OCI-LY1 (cell line): ENCODE measurements around the gene NCOR1.
A peak's percentile ranks its signal among the peaks of the same experiment; 100 is the strongest.

ENCODE experiments used
- H2AFZ ChIP-seq: fragments of 200-600 bp; sonication (generic), shearing (Covaris generic); 2 replicates; pipeline ENCODE4 v1.6.0; 2014; ENCODE audit warnings: antibody characterized with exemption, mild to moderate bottlenecking, low read length
- H3F3A ChIP-seq: fragments of 200-600 bp; sonication (generic), shearing (Covaris generic); 2 replicates; pipeline ENCODE4 v1.6.0; 2014; ENCODE audit warnings: mild to moderate bottlenecking, antibody characterized with exemption, low read length, moderate library complexity; ENCODE audit not compliant: insufficient read depth
- H3K27ac ChIP-seq: fragments of 200-600 bp; sonication (generic); 2 replicates; pipeline ENCODE4 v1.5.1; 2014; ENCODE audit warnings: low read length, mixed run types, mild to moderate bottlenecking, low read depth; ENCODE audit not compliant: poor library complexity, severe bottlenecking
- H3K27me3 ChIP-seq: fragments of 200-600 bp; sonication (generic); 2 replicates; pipeline ENCODE4 v1.6.0; 2014; ENCODE audit warnings: antibody characterized with exemption, mild to moderate bottlenecking, low read length, moderate library complexity; ENCODE audit not compliant: insufficient read depth
- H3K36me3 ChIP-seq: fragments of 200-600 bp; sonication (generic); 2 replicates; pipeline ENCODE4 v1.6.1; 2014; ENCODE audit warnings: mild to moderate bottlenecking, antibody characterized with exemption, low read length, moderate library complexity, mixed read lengths; ENCODE audit not compliant: insufficient read depth
- H3K4me1 ChIP-seq: fragments of 200-600 bp; sonication (generic); 2 replicates; pipeline ENCODE4 v1.5.1; 2014; ENCODE audit warnings: mild to moderate bottlenecking, low read length, moderate library complexity; ENCODE audit not compliant: insufficient read depth, severe bottlenecking
- H3K4me2 ChIP-seq: fragments of 200-600 bp; sonication (generic), shearing (Covaris generic); 2 replicates; pipeline ENCODE4 v1.6.1; 2014; ENCODE audit warnings: low read length
- H3K4me3 ChIP-seq: fragments of 200-600 bp; sonication (generic); 2 replicates; pipeline ENCODE4 v1.5.1; 2014; ENCODE audit warnings: low read length, low read depth, mild to moderate bottlenecking, mixed read lengths; ENCODE audit not compliant: poor library complexity, severe bottlenecking
- H3K79me2 ChIP-seq: fragments of 200-600 bp; shearing (Covaris generic); 2 replicates; pipeline ENCODE4 v1.6.1; 2016; ENCODE audit warnings: mixed run types, low read length, mixed read lengths; ENCODE audit not compliant: insufficient read depth
- H3K9ac ChIP-seq: fragments of 200-600 bp; sonication (generic), shearing (Covaris generic); 2 replicates; pipeline ENCODE4 v1.6.1; 2014; ENCODE audit warnings: mild to moderate bottlenecking, low read length, mixed read lengths
- H3K9me2 ChIP-seq: fragments of 200-600 bp; sonication (generic), shearing (Covaris generic); 2 replicates; pipeline ENCODE4 v1.6.1; 2014; ENCODE audit warnings: low read depth, mild to moderate bottlenecking, low read length, mixed read lengths
- H3K9me3 ChIP-seq: fragments of 200-600 bp; shearing (Covaris generic); 2 replicates; pipeline ENCODE4 v1.6.1; 2014; ENCODE audit warnings: low read length, mixed read lengths
- H4K20me1 ChIP-seq: fragments of 200-600 bp; sonication (generic), shearing (Covaris generic); 2 replicates; pipeline ENCODE4 v1.6.0; 2016; ENCODE audit warnings: mild to moderate bottlenecking, low read length; ENCODE audit not compliant: insufficient read depth
- CTCF ChIP-seq: fragments of 200-600 bp; sonication (generic), shearing (Covaris generic); IDR thresholded peaks from 2 replicates; pipeline ENCODE4 v1.5.1; 2017; ENCODE audit warnings: mild to moderate bottlenecking, antibody characterized with exemption, low read length, moderate library complexity, mixed read lengths
- EZH2 ChIP-seq: fragments of 200-600 bp; sonication (generic), shearing (Covaris generic); IDR thresholded peaks from 2 replicates; pipeline ENCODE4 v1.8.0; 2017; ENCODE audit warnings: borderline replicate concordance, mixed run types, mild to moderate bottlenecking, antibody characterized with exemption, low read length, moderate library complexity, mixed read lengths

NCOR1 gene

GRCh38 chr17:16215273-16215964, at the start of gene NCOR1:
TSS of gene NCOR1 (minus strand) at chr17:16215534. CDS start at chr17:16194569, 20,965 bp downstream.
- H2AFZ ChIP-seq = no peak within 1 kb of the TSS
- no peaks in the 10 kb centered on the region for H4K20me1 ChIP-seq
- H3K27me3 ChIP-seq = no peaks in the 10 kb centered on the region
- peaks cover 51% of the 10 kb centered on the region for H3K4me1 ChIP-seq
- peaks cover 6% of the 10 kb centered on the region; the same call in 1 of the 2 replicates for H3K36me3 ChIP-seq
- H3K9me2 ChIP-seq = no peaks in the 10 kb centered on the region
- H3K4me3 ChIP-seq = peak within 1 kb of the TSS; percentile 84
- H3F3A ChIP-seq = no peaks in the 10 kb centered on the region
- peak within 1 kb of the TSS; percentile 81 for H3K9ac ChIP-seq
- no peaks in the 10 kb centered on the region for H3K9me3 ChIP-seq
- H3K4me2 ChIP-seq = peak within 1 kb of the TSS; percentile 97
- H3K79me2 ChIP-seq = peaks cover 71% of the 10 kb centered on the region
- TF ChIP-seq EZH2 (no peak), CTCF (no peak)
- H3K27ac ChIP-seq = peak within 1 kb of the TSS; percentile 88

- H3K4me2 ChIP-seq = no peak overlapping the region
- no peak overlapping the region for H3K4me3 ChIP-seq
- H3K27ac ChIP-seq = no peak overlapping the region
- H3K9me3 ChIP-seq = peaks cover 9% of the 10 kb centered on the region; the same call in 1 of the 2 replicates
- H4K20me1 ChIP-seq = no peaks in the 10 kb centered on the region
- no peaks in the 10 kb centered on the region for H3F3A ChIP-seq
- no peaks in the 10 kb centered on the region for H3K9me2 ChIP-seq
- no peaks in the 10 kb centered on the region for H3K27me3 ChIP-seq
- H3K9ac ChIP-seq = no peak overlapping the region
- peaks cover 16% of the 10 kb centered on the region for H3K36me3 ChIP-seq
- no peak for TF ChIP-seq CTCF
- no peak for TF ChIP-seq EZH2
- H2AFZ ChIP-seq = no peak overlapping the region
- H3K4me1 ChIP-seq = peaks cover 2% of the 10 kb centered on the region
- no peaks in the 10 kb centered on the region for H3K79me2 ChIP-seq
Measured at GRCh38 chr17:16262201-16262600, 46.9 kb upstream of the NCOR1 start.

- H3F3A ChIP-seq = no peaks in the 10 kb centered on the region
- no peaks in the 10 kb centered on the region for H3K9me2 ChIP-seq
- H3K4me1 ChIP-seq = no peaks in the 10 kb centered on the region
- peaks cover 16% of the 10 kb centered on the region for H3K36me3 ChIP-seq
- H3K9me3 ChIP-seq = peaks cover 9% of the 10 kb centered on the region; the same call in 1 of the 2 replicates
- H2AFZ ChIP-seq = no peak overlapping the region
- H3K27ac ChIP-seq = no peak overlapping the region
- H3K4me2 ChIP-seq = no peak overlapping the region
- no peaks in the 10 kb centered on the region for H3K27me3 ChIP-seq
- H3K4me3 ChIP-seq = no peak overlapping the region
- H3K9ac ChIP-seq = no peak overlapping the region
- TF ChIP-seq EZH2 = no peak
- TF ChIP-seq CTCF = no peak
- H3K79me2 ChIP-seq = no peaks in the 10 kb centered on the region
- no peaks in the 10 kb centered on the region for H4K20me1 ChIP-seq
Measured at GRCh38 chr17:16261049-16261448, 45.7 kb upstream of the NCOR1 start.
